HCT116 (cell line): ENCODE results near the gene NRIP3.

Source experiments
- ELF1 ChIP-seq: IDR thresholded peaks from 2 replicates; pipeline ENCODE4 v1.6.1; 2012; ENCODE audit warnings: low read depth, borderline replicate concordance
- EZH2 ChIP-seq: fragments of 200-600 bp; sonication (generic); IDR thresholded peaks from 2 replicates; pipeline ENCODE4 v1.6.1; 2017; ENCODE audit warnings: antibody characterized with exemption, mixed run types
- EZH2phosphoT487 ChIP-seq: fragments of 200-600 bp; IDR thresholded peaks from 2 replicates; pipeline ENCODE4 v1.6.1; 2018; ENCODE audit warnings: antibody characterized with exemption, borderline replicate concordance
- POLR2A ChIP-seq: IDR thresholded peaks from 2 replicates; pipeline ENCODE4 v1.7.0; 2011; ENCODE audit warnings: borderline replicate concordance; ENCODE audit not compliant: insufficient read depth, insufficient read length; ENCODE audit errors: extremely low read depth
- POLR2AphosphoS5 ChIP-seq: IDR thresholded peaks from 2 replicates; pipeline ENCODE4 v1.6.1; 2011; ENCODE audit warnings: mild to moderate bottlenecking, low read depth, low read length, moderate library complexity
- SIN3A ChIP-seq: IDR thresholded peaks from 2 replicates; pipeline ENCODE4 v1.6.1; 2012; ENCODE audit warnings: low read depth
- SRF ChIP-seq: IDR thresholded peaks from 2 replicates; pipeline ENCODE4 v1.6.1; 2012; ENCODE audit warnings: low read depth
- YY1 ChIP-seq: IDR thresholded peaks from 2 replicates; pipeline ENCODE4 v1.6.1; 2011; ENCODE audit warnings: low read length, low read depth, moderate library complexity, mild to moderate bottlenecking; ENCODE audit not compliant: insufficient replicate concordance; ENCODE audit errors: extremely low read depth
- ZBTB33 ChIP-seq: IDR thresholded peaks from 2 replicates; pipeline ENCODE4 v1.6.1; 2011; ENCODE audit warnings: mild to moderate bottlenecking, low read length, moderate library complexity; ENCODE audit not compliant: insufficient replicate concordance; ENCODE audit errors: extremely low read depth
- ZNF274 ChIP-seq: fragments of 200-500 bp; sonication (Bioruptor generic); IDR thresholded peaks from 2 replicates; pipeline ENCODE4 v1.6.1; 2014; ENCODE audit warnings: mild to moderate bottlenecking, low read depth, low read length, inconsistent platforms
- TF ChIP-seq, protein P1 (sequence below), 3 experiments: fragments of 200-600 bp in 1 of 3; sonication (generic) in 1 of 3; IDR thresholded peaks in 2 of 3; conservative IDR thresholded peaks in 1 of 3; 2 replicates each; pipeline ENCODE4 v1.5.1; 2012 to 2017; ENCODE audit warnings: low read depth in 2 of 3, low read length in 2 of 3, antibody characterized with exemption in 1 of 3, borderline replicate concordance in 1 of 3, control low read depth in 1 of 3, mild to moderate bottlenecking in 1 of 3, mixed read lengths in 1 of 3, mixed run types in 1 of 3, moderate library complexity in 1 of 3; ENCODE audit not compliant: insufficient read depth in 1 of 3
- TF ChIP-seq, protein P2 (sequence below): IDR thresholded peaks from 2 replicates; pipeline ENCODE4 v1.6.1; 2012; ENCODE audit warnings: low read depth

- TF ChIP-seq POLR2A (no peak), POLR2AphosphoS5 (no peak), EZH2 (no peak), SIN3A (no peak), SRF (no peak), ELF1 (no peak), EZH2phosphoT487 (no peak), YY1 (no peak), ZBTB33 (no peak), ZNF274 (no peak)
- TF ChIP-seq, protein P1, sequence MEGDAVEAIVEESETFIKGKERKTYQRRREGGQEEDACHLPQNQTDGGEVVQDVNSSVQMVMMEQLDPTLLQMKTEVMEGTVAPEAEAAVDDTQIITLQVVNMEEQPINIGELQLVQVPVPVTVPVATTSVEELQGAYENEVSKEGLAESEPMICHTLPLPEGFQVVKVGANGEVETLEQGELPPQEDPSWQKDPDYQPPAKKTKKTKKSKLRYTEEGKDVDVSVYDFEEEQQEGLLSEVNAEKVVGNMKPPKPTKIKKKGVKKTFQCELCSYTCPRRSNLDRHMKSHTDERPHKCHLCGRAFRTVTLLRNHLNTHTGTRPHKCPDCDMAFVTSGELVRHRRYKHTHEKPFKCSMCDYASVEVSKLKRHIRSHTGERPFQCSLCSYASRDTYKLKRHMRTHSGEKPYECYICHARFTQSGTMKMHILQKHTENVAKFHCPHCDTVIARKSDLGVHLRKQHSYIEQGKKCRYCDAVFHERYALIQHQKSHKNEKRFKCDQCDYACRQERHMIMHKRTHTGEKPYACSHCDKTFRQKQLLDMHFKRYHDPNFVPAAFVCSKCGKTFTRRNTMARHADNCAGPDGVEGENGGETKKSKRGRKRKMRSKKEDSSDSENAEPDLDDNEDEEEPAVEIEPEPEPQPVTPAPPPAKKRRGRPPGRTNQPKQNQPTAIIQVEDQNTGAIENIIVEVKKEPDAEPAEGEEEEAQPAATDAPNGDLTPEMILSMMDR (IDR thresholded peaks at IDR 0.05 in 2 of 3, conservative IDR thresholded peaks at IDR 0.05 in 1 of 3; ENCODE audit: borderline replicate concordance in 1 of 3, insufficient read depth in 1 of 3, low read depth in 2 of 3, low read length in 2 of 3) = no peak
- TF ChIP-seq, protein P2, sequence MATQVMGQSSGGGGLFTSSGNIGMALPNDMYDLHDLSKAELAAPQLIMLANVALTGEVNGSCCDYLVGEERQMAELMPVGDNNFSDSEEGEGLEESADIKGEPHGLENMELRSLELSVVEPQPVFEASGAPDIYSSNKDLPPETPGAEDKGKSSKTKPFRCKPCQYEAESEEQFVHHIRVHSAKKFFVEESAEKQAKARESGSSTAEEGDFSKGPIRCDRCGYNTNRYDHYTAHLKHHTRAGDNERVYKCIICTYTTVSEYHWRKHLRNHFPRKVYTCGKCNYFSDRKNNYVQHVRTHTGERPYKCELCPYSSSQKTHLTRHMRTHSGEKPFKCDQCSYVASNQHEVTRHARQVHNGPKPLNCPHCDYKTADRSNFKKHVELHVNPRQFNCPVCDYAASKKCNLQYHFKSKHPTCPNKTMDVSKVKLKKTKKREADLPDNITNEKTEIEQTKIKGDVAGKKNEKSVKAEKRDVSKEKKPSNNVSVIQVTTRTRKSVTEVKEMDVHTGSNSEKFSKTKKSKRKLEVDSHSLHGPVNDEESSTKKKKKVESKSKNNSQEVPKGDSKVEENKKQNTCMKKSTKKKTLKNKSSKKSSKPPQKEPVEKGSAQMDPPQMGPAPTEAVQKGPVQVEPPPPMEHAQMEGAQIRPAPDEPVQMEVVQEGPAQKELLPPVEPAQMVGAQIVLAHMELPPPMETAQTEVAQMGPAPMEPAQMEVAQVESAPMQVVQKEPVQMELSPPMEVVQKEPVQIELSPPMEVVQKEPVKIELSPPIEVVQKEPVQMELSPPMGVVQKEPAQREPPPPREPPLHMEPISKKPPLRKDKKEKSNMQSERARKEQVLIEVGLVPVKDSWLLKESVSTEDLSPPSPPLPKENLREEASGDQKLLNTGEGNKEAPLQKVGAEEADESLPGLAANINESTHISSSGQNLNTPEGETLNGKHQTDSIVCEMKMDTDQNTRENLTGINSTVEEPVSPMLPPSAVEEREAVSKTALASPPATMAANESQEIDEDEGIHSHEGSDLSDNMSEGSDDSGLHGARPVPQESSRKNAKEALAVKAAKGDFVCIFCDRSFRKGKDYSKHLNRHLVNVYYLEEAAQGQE = no peak
Observed at GRCh38 chr11:9020916-9021315, 17.1 kb upstream of the NRIP3 start.
